Activated CD8-positive, alpha-beta T cell treated with anti-CD3 and anti-CD28 coated beads for 36 hours (primary cell): ENCODE measurements around the gene FSIP1. TPM values are rescaled to one million over a fixed set of nuclear protein-coding genes. Genes with fewer than 3 reads are reported as not detected.
A peak's percentile ranks its signal among the peaks of the same experiment; 100 is the strongest.

Experiments
- ATAC-seq: fragments of 200-7000 bp; cut with Tn5 transposase; one replicate; pipeline ENCODE4 v1.10.0; 2021; ENCODE audit warnings: mild to moderate bottlenecking, moderate library complexity
- CTCF ChIA-PET: fragments of 350-600 bp; sonication (Branson Sonifier 250); formaldehyde crosslinking; loops from one replicate; lab custom pipeline; 2021; ENCODE audit warnings: antibody characterized with exemption; lab: Charles Lee
- POLR2A ChIA-PET: fragments of 350-600 bp; sonication (Branson Sonifier 250); formaldehyde crosslinking; loops from one replicate; lab custom pipeline; 2021; ENCODE audit warnings: antibody characterized with exemption; lab: Charles Lee
- DNase-seq: peaks from one replicate; pipeline ENCODE4 v3.0.0-alpha.2; 2020
- H3K27ac Mint-ChIP-seq: one replicate; pipeline ENCODE4 v1.8.0; 2021; ENCODE audit warnings: mild to moderate bottlenecking, mixed read lengths
- H3K27me3 Mint-ChIP-seq: one replicate; pipeline ENCODE4 v1.8.0; 2021; ENCODE audit warnings: mixed read lengths
- H3K36me3 Mint-ChIP-seq: one replicate; pipeline ENCODE4 v1.8.0; 2021; ENCODE audit warnings: low read depth, mixed read lengths
- H3K4me1 Mint-ChIP-seq: one replicate; pipeline ENCODE4 v1.8.0; 2021; ENCODE audit warnings: low read depth, mixed read lengths
- H3K4me3 Mint-ChIP-seq: one replicate; pipeline ENCODE4 v1.8.0; 2021; ENCODE audit warnings: mild to moderate bottlenecking, moderate library complexity, mixed read lengths
- H3K9me3 Mint-ChIP-seq: one replicate; pipeline ENCODE4 v1.8.0; 2021; ENCODE audit warnings: mixed read lengths
- intact Hi-C: fragments of 100-400 bp; cut with micrococcal nuclease; formaldehyde crosslinking; loops from one replicate; pipeline ENCODE4 v1.10.0; 2022
- total RNA-seq, 2 experiments: library from RNA; stranded (reverse); gene quantifications; one replicate each; pipeline ENCODE4 v1.2.3, GENCODE V29; 2021
- TF ChIP-seq, protein P1 (sequence below): fragments of 200-600 bp; IDR thresholded peaks from one replicate; pipeline ENCODE4 v1.8.0; 2022; ENCODE audit warnings: antibody characterized with exemption, mild to moderate bottlenecking

FSIP1 gene
- total RNA-seq, 2 experiments from 2014 or later = 0.36 to 0.43 TPM

DNA sequence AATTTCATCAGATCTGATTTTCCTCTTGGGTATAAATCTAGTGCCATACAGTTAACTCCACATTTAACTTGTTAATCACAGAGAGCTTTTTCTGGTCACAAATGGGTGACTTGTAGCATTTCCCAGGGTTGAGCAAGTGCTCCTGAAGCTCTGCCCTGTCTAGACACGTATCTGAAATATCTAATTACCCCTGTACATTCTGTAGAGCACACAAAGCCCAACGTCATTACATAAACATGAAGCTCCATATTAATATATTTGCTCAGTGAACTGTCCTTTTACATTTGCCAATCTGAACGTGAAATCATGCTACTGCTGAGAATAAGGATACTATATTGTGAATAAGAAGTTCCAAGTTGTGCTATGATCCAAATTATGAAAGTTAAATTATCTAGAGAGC lies 152.7 kb downstream of the FSIP1 start:
- TF ChIP-seq, protein P1, sequence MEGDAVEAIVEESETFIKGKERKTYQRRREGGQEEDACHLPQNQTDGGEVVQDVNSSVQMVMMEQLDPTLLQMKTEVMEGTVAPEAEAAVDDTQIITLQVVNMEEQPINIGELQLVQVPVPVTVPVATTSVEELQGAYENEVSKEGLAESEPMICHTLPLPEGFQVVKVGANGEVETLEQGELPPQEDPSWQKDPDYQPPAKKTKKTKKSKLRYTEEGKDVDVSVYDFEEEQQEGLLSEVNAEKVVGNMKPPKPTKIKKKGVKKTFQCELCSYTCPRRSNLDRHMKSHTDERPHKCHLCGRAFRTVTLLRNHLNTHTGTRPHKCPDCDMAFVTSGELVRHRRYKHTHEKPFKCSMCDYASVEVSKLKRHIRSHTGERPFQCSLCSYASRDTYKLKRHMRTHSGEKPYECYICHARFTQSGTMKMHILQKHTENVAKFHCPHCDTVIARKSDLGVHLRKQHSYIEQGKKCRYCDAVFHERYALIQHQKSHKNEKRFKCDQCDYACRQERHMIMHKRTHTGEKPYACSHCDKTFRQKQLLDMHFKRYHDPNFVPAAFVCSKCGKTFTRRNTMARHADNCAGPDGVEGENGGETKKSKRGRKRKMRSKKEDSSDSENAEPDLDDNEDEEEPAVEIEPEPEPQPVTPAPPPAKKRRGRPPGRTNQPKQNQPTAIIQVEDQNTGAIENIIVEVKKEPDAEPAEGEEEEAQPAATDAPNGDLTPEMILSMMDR = no peak
- Mint-ChIP-seq H3K9me3 (no peaks in the 10 kb centered on the region), H3K4me1 (peaks cover 61% of the 10 kb centered on the region), H3K4me3 (no peak overlapping the region), H3K27me3 (no peaks in the 10 kb centered on the region), H3K27ac (peak overlapping the region; percentile 88), H3K36me3 (peaks cover 4% of the 10 kb centered on the region)
- ATAC-seq = no peak
- no peak for DNase-seq
- CTCF ChIA-PET = interaction anchor here (0.6 to 1.3 kb wide), 3 partner anchors 13 to 76 kb away, joined by 3 to 4 read pairs (median 3); no protein-coding TSS in a partner anchor
- POLR2A ChIA-PET = interaction anchor here (0.8 to 1.3 kb wide), 4 partner anchors 9 to 145 kb away, joined by 3 to 5 read pairs (median 4); no protein-coding TSS in a partner anchor
- intact Hi-C loops = no loop called here

DNA sequence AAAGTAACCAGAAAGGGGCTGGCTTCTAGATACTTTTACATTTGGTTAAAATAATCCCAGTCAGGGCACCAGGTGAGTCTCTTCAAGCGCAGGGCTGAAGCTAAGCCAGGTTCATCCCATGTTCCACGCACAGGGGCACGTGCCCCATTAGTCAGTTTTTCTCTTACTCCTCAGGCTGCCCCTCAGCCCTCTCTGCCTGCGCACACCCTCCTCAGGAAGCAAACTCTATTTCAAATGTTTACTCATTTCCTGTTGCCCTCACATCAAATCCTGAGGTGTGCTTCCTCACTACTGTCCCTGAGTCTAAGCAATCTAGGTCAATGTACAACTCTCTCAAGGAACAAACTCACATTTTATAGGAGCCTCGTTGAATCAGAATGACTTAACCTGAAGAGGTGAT lies 153.3 kb downstream of the FSIP1 start:
- peaks cover 66% of the 10 kb centered on the region for H3K4me1 Mint-ChIP-seq

GRCh38 chr15:39628546-39629257 lies 153.9 kb downstream of the FSIP1 start:
- DNase-seq = no peak
- Mint-ChIP-seq H3K4me3 (no peak overlapping the region), H3K27ac (peak overlapping the region; percentile 88), H3K27me3 (no peaks in the 10 kb centered on the region), H3K4me1 (peaks cover 73% of the 10 kb centered on the region), H3K9me3 (no peaks in the 10 kb centered on the region), H3K36me3 (peaks cover 4% of the 10 kb centered on the region)
- CTCF ChIA-PET = no interaction called here
- ATAC-seq = no peak
- TF ChIP-seq, protein P1 = no peak
- intact Hi-C loops = no loop called here
- POLR2A ChIA-PET = interaction anchor here (1.2 to 1.3 kb wide), 2 partner anchors 13 to 146 kb away, joined by 3 to 5 read pairs; no protein-coding TSS in a partner anchor

More for the DNA sequence above, 153.3 kb downstream of the FSIP1 start:
- ChIA-PET POLR2A (interaction anchor here (0.9 to 1.3 kb wide), 3 partner anchors 12 to 145 kb away, joined by 3 to 5 read pairs (median 3); no protein-coding TSS in a partner anchor), CTCF (interaction anchor here (0.6 to 1.3 kb wide), 3 partner anchors 13 to 76 kb away, joined by 3 to 4 read pairs (median 3); no protein-coding TSS in a partner anchor)
- intact Hi-C loops = no loop called here
- Mint-ChIP-seq H3K9me3 (no peaks in the 10 kb centered on the region), H3K27ac (peak overlapping the region; percentile 88), H3K4me3 (no peak overlapping the region), H3K27me3 (no peaks in the 10 kb centered on the region), H3K36me3 (peaks cover 4% of the 10 kb centered on the region)
- TF ChIP-seq, protein P1 = no peak
- peak; percentile 65 for ATAC-seq
- peak; percentile 86 for DNase-seq

DNA sequence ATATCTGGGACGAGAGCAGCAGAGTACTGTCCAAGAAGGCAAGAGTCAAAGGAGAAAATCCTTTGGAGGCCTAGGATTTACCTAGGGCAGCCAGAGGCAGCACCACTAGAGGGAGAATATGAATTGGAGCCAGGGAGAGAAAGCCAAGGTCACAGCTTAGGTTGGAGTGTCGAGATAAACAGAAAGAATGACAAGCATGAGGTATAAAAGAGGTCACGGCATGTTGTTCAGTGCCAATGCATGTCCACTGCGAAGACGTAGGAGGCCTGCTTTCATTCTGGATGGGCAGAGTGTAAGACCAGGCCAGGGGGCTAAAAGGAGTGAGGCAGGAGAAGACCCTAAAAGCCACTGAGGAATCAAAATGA lies 154.5 kb downstream of the FSIP1 start:
- TF ChIP-seq, protein P1 = no peak
- ATAC-seq = no peak
- Mint-ChIP-seq H3K4me1 (peaks cover 79% of the 10 kb centered on the region), H3K36me3 (peaks cover 4% of the 10 kb centered on the region), H3K4me3 (no peak overlapping the region), H3K9me3 (no peaks in the 10 kb centered on the region), H3K27ac (peak overlapping the region; percentile 11), H3K27me3 (no peaks in the 10 kb centered on the region)
- intact Hi-C loops = no loop called here
- CTCF ChIA-PET = no interaction called here
- DNase-seq = no peak
- POLR2A ChIA-PET = no interaction called here
